ENCODE results near the gene NRDC.
A peak's percentile ranks its signal among the peaks of the same experiment; 100 is the strongest.
"Not testable (repeated sequence)": the region's sequence is repeated elsewhere in the genome, so short reads cannot be mapped to it uniquely, and the experiment has no call there.

NRDC gene

DNA sequence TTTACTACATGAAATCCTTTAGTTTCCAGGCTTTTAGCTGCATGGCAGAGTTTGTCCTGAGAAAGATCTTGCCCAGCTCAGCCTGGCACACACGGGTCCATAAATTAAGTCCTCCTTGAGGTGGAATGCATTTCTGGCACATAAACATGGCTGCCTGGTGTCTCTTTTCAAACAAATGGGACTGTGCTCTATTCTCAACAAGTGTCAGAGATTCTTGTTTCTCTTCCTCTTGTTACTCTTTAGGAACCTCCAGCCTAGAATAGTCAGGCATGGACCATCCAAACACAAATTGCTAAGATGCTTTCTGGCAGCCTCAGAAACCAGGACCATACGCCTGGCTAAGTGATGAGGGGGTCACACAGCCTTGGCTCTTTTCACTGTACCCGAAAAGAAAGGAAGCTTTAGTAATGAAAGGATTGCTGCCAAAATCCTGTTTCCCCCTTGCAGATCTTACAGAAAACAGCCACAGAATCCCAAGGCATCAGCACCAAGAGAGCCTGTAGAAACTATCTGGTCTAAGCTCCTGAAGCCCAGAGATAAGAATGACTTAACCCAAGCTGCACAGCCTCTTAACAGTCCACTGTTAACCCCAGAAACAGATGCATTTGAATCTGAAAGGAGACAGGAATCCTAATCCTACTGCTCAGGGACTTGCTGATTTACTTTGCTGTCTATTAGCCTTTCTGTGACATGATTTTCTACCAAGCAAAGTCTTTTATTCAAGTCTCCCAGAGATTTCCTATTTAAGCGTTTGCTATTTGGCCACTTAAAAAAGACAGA, 31.9 kb upstream of the NRDC start:
- no peak for FAIRE-seq
- no peak for DNase-seq (ENCODE audit: insufficient read length)
- TF ChIP-seq POLR2AphosphoS5 (IDR thresholded peaks at IDR 0.05; ENCODE audit: low read depth, low read length) (no peak), TAF1 (IDR thresholded peaks at IDR 0.05; ENCODE audit: borderline replicate concordance, low read depth, low read length) (no peak), POLR2A (IDR thresholded peaks at IDR 0.05; ENCODE audit: low read depth, low read length) (no peak)

DNA sequence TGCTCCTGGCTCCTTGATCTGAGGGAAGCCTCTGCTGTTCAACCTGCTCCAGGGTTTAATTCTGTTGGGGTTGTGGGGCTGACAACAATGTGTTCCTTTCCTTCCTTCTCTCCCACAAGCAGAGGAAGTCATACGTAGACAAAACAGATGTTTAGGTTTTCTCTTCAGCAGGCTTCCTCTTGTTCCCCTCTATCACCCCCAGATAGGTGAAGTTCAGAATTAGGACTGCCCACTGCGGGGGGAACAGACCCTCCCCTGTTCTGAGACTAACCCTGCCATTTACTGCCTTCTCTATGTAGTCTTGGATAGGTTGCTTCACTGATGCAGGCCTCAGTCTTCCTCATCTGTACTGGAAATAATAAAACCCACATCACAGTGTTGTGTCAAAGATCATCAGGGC, 30.0 kb upstream of the NRDC start:
- FAIRE-seq (no peak), DNase-seq (ENCODE audit: insufficient read length) (no peak)
- TF ChIP-seq POLR2AphosphoS5 (IDR thresholded peaks at IDR 0.05; ENCODE audit: low read depth, low read length) (no peak), TAF1 (IDR thresholded peaks at IDR 0.05; ENCODE audit: borderline replicate concordance, low read depth, low read length) (no peak), POLR2A (IDR thresholded peaks at IDR 0.05; ENCODE audit: low read depth, low read length) (no peak)

DNA sequence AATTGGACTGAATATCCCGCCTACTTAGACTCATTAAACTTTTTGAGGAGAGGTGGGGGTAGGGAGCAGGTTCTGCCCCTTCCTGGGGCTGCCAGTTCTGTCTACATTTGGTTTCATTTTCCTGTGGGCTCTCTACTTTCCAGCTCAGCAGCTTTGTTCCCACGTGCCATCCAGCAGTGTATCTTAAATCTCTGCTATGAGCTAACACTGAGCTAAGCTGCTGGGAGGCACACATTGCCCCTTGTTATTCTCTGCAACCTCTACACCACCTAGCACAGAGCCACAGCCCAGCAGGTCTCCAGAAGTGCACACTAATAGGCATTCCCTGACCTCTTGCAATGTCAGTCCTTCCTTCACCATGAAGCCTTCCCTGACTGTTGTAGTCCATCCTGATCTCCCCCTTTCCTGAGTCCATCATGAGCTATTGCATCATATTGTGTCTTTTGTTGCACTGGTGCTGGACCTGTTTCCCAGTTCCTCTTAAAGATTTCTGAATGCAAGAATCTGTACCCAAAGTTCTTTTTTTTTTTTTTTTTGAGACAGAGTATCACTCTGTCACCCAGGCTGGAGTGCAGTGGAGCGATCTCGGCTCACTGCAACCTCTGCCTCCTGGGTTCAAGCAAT, 28.7 kb upstream of the NRDC start:
- no peak for TF ChIP-seq POLR2A (IDR thresholded peaks at IDR 0.05; ENCODE audit: low read depth, low read length)
- TF ChIP-seq TAF1 (IDR thresholded peaks at IDR 0.05; ENCODE audit: borderline replicate concordance, low read depth, low read length) = no peak
- no peak for TF ChIP-seq POLR2AphosphoS5 (IDR thresholded peaks at IDR 0.05; ENCODE audit: low read depth, low read length)
- DNase-seq (ENCODE audit: insufficient read length) (no peak), FAIRE-seq (no peak)

DNA sequence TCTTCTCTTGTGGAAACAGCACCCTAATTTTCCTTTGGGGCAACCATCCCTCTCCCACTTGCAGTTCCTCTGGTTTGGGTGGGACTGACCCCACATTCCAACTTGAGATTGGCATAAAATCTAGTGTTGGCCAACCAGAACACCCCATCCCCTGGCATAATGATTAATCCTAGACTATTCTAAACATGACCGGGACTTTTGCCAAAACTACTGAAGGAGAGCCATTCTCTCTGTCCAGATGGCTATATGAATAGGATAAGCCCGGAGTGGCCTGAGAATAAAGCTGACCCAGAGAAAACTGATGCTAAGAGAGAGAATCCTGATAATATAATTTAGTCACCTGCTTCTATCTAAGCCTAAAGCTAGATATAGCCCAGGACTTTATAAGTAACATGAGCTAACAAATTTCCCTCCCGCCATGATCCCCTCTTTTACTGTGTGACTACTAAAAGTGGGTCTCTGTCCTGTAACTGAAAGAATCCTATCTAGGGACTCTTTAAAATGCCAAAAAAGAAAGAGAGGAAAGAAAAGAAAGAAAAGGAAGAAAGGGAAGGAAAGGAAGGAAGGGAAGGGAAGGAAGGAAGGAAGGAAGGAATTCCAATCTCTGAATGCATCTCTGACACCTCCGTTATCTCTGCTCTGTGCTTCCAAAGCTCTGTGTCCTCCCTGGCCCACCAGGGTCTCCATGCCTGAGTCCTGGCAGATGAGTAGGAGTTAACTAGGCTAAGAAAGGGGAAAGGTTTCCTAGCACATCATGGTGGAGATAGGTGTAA, 28.0 kb upstream of the NRDC start:
- FAIRE-seq = no peak
- TF ChIP-seq POLR2A (IDR thresholded peaks at IDR 0.05; ENCODE audit: low read depth, low read length) (no peak), POLR2AphosphoS5 (IDR thresholded peaks at IDR 0.05; ENCODE audit: low read depth, low read length) (no peak), TAF1 (IDR thresholded peaks at IDR 0.05; ENCODE audit: borderline replicate concordance, low read depth, low read length) (no peak)
- no peak for DNase-seq (ENCODE audit: insufficient read length)

DNA sequence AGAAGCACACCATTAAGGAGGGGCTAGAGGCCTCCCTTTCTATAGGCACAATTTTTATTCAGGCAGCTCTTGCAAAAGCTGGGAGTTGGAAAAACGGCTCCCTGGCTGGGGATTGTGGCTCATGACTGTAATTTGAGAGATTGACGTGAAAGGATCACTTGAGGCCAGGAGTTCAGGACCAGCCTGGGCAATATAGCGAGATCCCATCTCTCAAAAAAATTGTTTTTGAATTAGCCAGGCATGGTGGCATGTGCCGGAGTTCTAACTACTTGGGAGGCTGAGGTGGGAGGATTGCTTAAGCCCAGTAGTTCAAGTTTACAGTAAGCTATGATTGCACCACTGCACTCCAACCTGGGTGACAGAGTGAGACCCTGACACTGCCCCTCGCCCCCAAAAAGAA, 23.9 kb upstream of the NRDC start:
- DNase-seq (ENCODE audit: insufficient read length) = no peak
- FAIRE-seq = no peak
- TF ChIP-seq TAF1 (IDR thresholded peaks at IDR 0.05; ENCODE audit: borderline replicate concordance, low read depth, low read length) (no peak), POLR2A (IDR thresholded peaks at IDR 0.05; ENCODE audit: low read depth, low read length) (no peak), POLR2AphosphoS5 (IDR thresholded peaks at IDR 0.05; ENCODE audit: low read depth, low read length) (no peak)

DNA sequence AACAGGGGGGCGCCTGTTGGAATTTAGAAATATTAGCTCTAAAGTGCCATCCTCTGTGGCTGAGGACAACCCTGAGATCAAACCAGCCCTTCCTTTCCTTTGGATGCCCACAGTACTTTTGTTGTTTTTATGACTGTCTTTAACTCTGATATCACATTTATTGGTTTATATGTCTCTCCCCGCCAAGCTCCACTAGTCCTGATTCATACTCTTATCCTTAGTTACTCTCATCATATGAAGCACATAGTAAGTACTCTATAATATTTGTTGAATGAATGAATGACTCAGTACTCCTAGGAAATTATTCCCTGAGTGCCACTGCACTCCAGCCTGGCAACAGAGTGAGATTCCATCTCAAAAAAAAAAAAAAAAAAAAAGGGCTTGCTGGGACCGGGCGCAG, 22.6 kb upstream of the NRDC start:
- TF ChIP-seq TAF1 (IDR thresholded peaks at IDR 0.05; ENCODE audit: borderline replicate concordance, low read depth, low read length) (no peak), POLR2AphosphoS5 (IDR thresholded peaks at IDR 0.05; ENCODE audit: low read depth, low read length) (no peak), POLR2A (IDR thresholded peaks at IDR 0.05; ENCODE audit: low read depth, low read length) (no peak)
- DNase-seq (ENCODE audit: insufficient read length) = no peak
- FAIRE-seq = no peak

DNA sequence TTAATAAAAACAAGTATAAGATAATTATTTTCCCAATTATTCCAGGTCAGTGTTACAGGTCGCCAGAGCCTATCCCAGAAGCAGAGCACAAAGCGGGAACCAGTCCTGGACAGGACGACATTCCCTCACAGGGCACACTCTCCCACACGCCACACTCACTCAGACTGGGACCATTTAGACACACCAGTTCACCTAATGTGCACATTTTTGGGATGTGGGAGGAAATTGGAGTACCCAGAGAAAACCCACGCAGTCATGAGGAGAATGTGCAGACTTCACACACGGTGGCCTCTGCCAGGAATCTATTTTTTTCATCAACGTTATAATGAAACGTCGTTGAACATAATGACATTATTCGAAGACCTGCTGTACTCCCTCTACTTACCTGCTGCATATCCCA, 20.5 kb upstream of the NRDC start:
- no peak for FAIRE-seq
- no peak for DNase-seq (ENCODE audit: insufficient read length)
- TF ChIP-seq TAF1 (IDR thresholded peaks at IDR 0.05; ENCODE audit: borderline replicate concordance, low read depth, low read length) (no peak), POLR2AphosphoS5 (IDR thresholded peaks at IDR 0.05; ENCODE audit: low read depth, low read length) (no peak), POLR2A (IDR thresholded peaks at IDR 0.05; ENCODE audit: low read depth, low read length) (no peak)

DNA sequence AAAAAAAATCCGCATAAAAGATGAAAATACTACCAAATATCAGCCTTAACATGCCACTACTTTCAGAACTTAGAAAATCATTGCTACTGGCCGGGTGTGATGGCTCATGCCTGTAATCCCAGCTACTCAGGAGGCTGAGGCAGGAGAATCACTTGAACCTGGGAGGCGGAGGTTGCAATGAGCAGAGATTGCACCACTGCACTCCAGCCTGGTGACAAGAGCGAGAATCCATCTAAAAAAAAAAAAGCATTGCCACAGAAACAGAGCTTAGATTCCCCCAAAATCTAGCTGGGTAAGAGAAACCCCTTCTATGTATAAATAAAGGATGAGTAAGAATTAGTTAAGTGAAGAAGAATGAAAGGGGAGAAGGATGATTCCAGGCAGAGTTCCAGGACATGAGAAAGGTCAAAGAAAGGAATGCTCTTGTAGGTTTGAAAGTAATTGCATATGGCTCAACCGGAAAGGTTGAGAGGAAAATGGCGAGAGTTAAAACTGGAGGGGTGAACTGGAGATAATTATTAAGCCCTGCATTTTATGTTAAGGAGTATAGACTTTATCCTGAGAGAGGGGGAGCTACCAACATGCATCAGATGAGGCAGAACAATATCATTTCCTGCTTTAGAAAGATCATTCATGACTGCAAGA, 19.7 kb upstream of the NRDC start:
- TF ChIP-seq POLR2A (IDR thresholded peaks at IDR 0.05; ENCODE audit: low read depth, low read length) (no peak), POLR2AphosphoS5 (IDR thresholded peaks at IDR 0.05; ENCODE audit: low read depth, low read length) (no peak), TAF1 (IDR thresholded peaks at IDR 0.05; ENCODE audit: borderline replicate concordance, low read depth, low read length) (no peak)
- FAIRE-seq = no peak
- DNase-seq (ENCODE audit: insufficient read length) = no peak

DNA sequence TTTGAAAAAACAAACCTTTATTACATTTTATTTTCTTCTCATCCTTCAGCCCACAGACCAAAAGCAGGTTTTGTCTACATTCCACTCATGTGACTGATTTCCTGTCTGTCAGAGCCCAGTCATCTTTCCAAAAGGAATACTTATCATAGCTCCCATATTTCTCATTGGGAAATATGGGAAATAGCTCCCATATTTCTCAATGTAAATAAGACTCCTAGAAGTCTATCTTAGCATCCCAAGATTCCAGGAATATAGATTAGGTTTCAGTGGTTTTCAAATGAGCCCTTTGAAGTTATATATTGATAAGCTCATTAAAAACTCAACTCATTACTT, 19.1 kb upstream of the NRDC start:
- FAIRE-seq = no peak
- no peak for DNase-seq (ENCODE audit: insufficient read length)
- TF ChIP-seq POLR2A (IDR thresholded peaks at IDR 0.05; ENCODE audit: low read depth, low read length) (no peak), TAF1 (IDR thresholded peaks at IDR 0.05; ENCODE audit: borderline replicate concordance, low read depth, low read length) (no peak), POLR2AphosphoS5 (IDR thresholded peaks at IDR 0.05; ENCODE audit: low read depth, low read length) (no peak)

DNA sequence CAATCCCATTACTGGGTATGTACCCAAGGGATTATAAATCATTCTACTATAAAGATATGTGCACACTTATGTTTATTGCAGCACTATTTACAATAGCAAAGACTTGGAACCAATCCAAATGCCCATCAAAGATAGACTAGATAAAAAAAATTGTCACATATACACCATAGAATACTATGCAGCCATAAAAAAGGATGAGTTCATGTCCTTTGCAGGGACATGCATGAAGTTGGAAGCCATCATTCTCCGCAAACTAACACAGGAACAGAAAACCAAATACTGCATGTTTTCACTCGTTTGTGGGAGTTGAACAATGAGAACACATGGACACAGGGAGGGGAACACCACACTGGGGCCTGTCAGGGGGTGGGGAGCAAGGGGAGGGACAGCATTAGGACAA, 16.2 kb upstream of the NRDC start:
- FAIRE-seq; DNase-seq (ENCODE audit: insufficient read length): not testable (repeated sequence)

DNA sequence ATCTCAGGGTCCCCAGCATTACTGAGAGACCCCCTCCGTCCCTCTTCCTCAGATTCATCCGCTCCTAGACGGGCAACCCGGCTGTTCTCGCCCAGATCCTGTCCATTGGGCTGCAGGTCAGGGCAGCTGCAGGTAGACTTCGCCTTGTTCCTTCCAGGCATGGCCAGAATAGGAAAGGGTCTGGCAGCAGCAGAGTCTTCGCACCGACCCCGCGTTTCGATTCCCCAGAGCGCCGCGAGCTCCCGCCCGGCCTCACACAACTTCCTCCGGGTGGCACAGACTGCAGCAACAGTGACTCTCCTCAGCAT, 265 bp downstream of the NRDC start:
- FAIRE-seq (no peak), DNase-seq (ENCODE audit: insufficient read length) (peak; percentile 21)
- no peak for TF ChIP-seq TAF1 (IDR thresholded peaks at IDR 0.05; ENCODE audit: borderline replicate concordance, low read depth, low read length)
- TF ChIP-seq POLR2AphosphoS5 (IDR thresholded peaks at IDR 0.05; ENCODE audit: low read depth, low read length) = no peak
- no peak for TF ChIP-seq POLR2A (IDR thresholded peaks at IDR 0.05; ENCODE audit: low read depth, low read length)

Measured in GM12892 (cell line).